Mesenchymal stem cell (in vitro differentiated cells and primary cell): ENCODE data around the gene WFDC1.
A peak's percentile ranks its signal among the peaks of the same experiment; 100 is the strongest.

Experiments
- DNase-seq: peaks from one replicate; pipeline ENCODE4 v3.0.0-alpha.2; 2013
- H2AFZ ChIP-seq: one replicate; pipeline ENCODE4 v1.6.1; 2013; ENCODE audit warnings: low read depth, mild to moderate bottlenecking, control low read depth, inconsistent platforms, low read length, moderate library complexity
- H2AK5ac ChIP-seq: 2 replicates; pipeline ENCODE4 v1.6.1; 2013; ENCODE audit warnings: low read length, moderate library complexity, mild to moderate bottlenecking, inconsistent platforms; ENCODE audit not compliant: severe bottlenecking
- H2BK120ac ChIP-seq: one replicate; pipeline ENCODE4 v1.6.1; 2013; ENCODE audit warnings: low read depth, mild to moderate bottlenecking, inconsistent platforms, low read length, moderate library complexity
- H2BK12ac ChIP-seq, 2 experiments: one replicate each; pipeline ENCODE4 v1.6.1; 2013; ENCODE audit warnings: inconsistent platforms in 2 of 2, low read length in 2 of 2, mild to moderate bottlenecking in 2 of 2, moderate library complexity in 2 of 2, control low read depth in 1 of 2
- H2BK15ac ChIP-seq: one replicate; pipeline ENCODE4 v1.6.1; 2013; ENCODE audit warnings: mild to moderate bottlenecking, low read depth, inconsistent platforms; ENCODE audit not compliant: poor library complexity, severe bottlenecking
- H2BK5ac ChIP-seq: 2 replicates; pipeline ENCODE4 v1.6.1; 2013; ENCODE audit warnings: low read depth, mild to moderate bottlenecking, low read length, control low read depth, inconsistent platforms; ENCODE audit not compliant: poor library complexity, severe bottlenecking
- H3K14ac ChIP-seq, 2 experiments: one replicate each; pipeline ENCODE4 v1.6.1; 2013; ENCODE audit warnings: inconsistent platforms in 2 of 2, low read length in 2 of 2, control low read depth in 1 of 2, mild to moderate bottlenecking in 1 of 2, moderate library complexity in 1 of 2
- H3K18ac ChIP-seq, 2 experiments: one replicate each; pipeline ENCODE4 v1.6.1; 2013; ENCODE audit warnings: inconsistent platforms in 2 of 2, low read length in 2 of 2, control low read depth in 1 of 2, low read depth in 1 of 2, mild to moderate bottlenecking in 1 of 2
- H3K23ac ChIP-seq, 2 experiments: one replicate each; pipeline ENCODE4 v1.6.1; 2013; ENCODE audit warnings: inconsistent platforms in 2 of 2, low read length in 2 of 2, mild to moderate bottlenecking in 2 of 2, moderate library complexity in 2 of 2, control low read depth in 1 of 2
- H3K27ac ChIP-seq: 2 replicates; pipeline ENCODE4 v1.5.1; 2013; ENCODE audit warnings: mild to moderate bottlenecking, moderate library complexity, low read length, control low read depth, inconsistent platforms; ENCODE audit not compliant: poor library complexity, severe bottlenecking
- H3K27me3 ChIP-seq, 2 experiments: 2 replicates each; pipeline versions ENCODE4 v1.6.1 to v1.7.0; 2013; ENCODE audit warnings: low read length in 2 of 2, mild to moderate bottlenecking in 2 of 2, moderate library complexity in 2 of 2, control low read depth in 1 of 2, inconsistent platforms in 1 of 2; ENCODE audit not compliant: control insufficient read depth in 1 of 2, insufficient read depth in 1 of 2
- H3K36me3 ChIP-seq, 2 experiments: 2 replicates each; pipeline versions ENCODE4 v1.6.1 to v1.7.0; 2013; ENCODE audit warnings: low read length in 2 of 2, control low read depth in 1 of 2, inconsistent platforms in 1 of 2, low read depth in 1 of 2, mild to moderate bottlenecking in 1 of 2; ENCODE audit not compliant: insufficient read depth in 2 of 2, control insufficient read depth in 1 of 2
- H3K4ac ChIP-seq, 2 experiments: one replicate each; pipeline ENCODE4 v1.6.1; 2013; ENCODE audit warnings: inconsistent platforms in 2 of 2, low read length in 2 of 2, mild to moderate bottlenecking in 2 of 2, moderate library complexity in 2 of 2, control low read depth in 1 of 2, low read depth in 1 of 2
- H3K4me1 ChIP-seq: 2 replicates; pipeline ENCODE4 v1.6.1; 2013; ENCODE audit warnings: low read depth, low read length, control low read depth; ENCODE audit not compliant: control insufficient read depth, insufficient read depth
- H3K4me2 ChIP-seq: 2 replicates; pipeline ENCODE4 v1.6.1; 2013; ENCODE audit warnings: low read length, mild to moderate bottlenecking, inconsistent platforms; ENCODE audit not compliant: poor library complexity, severe bottlenecking
- H3K4me3 ChIP-seq, 2 experiments: 2 replicates each; pipeline versions ENCODE4 v1.5.1 to v1.7.0; 2013; ENCODE audit warnings: low read length in 2 of 2, mild to moderate bottlenecking in 2 of 2, control low read depth in 1 of 2, low read depth in 1 of 2; ENCODE audit not compliant: insufficient read depth in 1 of 2
- H3K79me1 ChIP-seq: replicated peaks from 2 replicates; pipeline ENCODE4 v1.6.1; 2013; ENCODE audit warnings: mild to moderate bottlenecking, control low read depth, low read length, inconsistent platforms; ENCODE audit not compliant: poor library complexity, severe bottlenecking
- H3K9ac ChIP-seq: 2 replicates; pipeline ENCODE4 v1.7.0; 2013; ENCODE audit warnings: mild to moderate bottlenecking, low read length, moderate library complexity
- H3K9me3 ChIP-seq: 2 replicates; pipeline ENCODE4 v1.7.0; 2013; ENCODE audit warnings: mild to moderate bottlenecking, low read length; ENCODE audit not compliant: control insufficient read depth
- H4K8ac ChIP-seq: one replicate; pipeline ENCODE4 v1.6.1; 2013; ENCODE audit warnings: inconsistent platforms, mild to moderate bottlenecking, low read length, moderate library complexity
- H4K91ac ChIP-seq: one replicate; pipeline ENCODE4 v1.6.1; 2013; ENCODE audit warnings: mild to moderate bottlenecking, low read length, inconsistent platforms
- WGBS: methylation state at CpG from one replicate; pipeline ENCODE4 v1.1.7; 2013; ENCODE audit warnings: mixed read lengths; 5-methylcytosine and 5-hydroxymethylcytosine counted together

The WFDC1 gene

DNA sequence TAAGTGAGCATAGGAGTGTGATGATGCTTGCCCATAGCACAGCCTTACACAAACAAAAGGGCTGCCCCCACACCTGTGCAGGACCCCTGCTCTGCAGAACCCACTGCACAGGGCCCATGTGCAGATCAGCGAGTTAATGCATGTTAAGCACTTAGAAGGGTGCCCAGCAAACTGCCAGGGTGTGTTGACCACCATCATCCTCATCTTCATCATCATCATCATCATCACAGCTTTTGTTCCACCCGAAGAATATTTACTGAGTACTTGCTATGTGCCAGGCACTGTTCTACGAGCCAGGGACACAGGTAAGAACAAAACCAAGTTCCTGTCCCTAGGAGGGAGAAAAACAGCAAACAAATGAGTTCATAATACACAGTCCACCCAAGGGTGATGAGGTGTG is 11.9 kb downstream of the WFDC1 start:
- no peaks in the 10 kb centered on the region for H3K4me1 ChIP-seq
- H3K9ac ChIP-seq, result no peak overlapping the region
- H3K79me1 ChIP-seq, result no peaks in the 10 kb centered on the region
- H4K8ac ChIP-seq, result no peak overlapping the region
- H2BK12ac ChIP-seq, result no peak overlapping the region
- H4K91ac ChIP-seq, result no peak overlapping the region
- H3K14ac ChIP-seq, result no peak overlapping the region
- peaks cover 66 to 88% of the 10 kb centered on the region in 2 experiments for H3K27me3 ChIP-seq
- no peak overlapping the region for H2AK5ac ChIP-seq
- no peaks in the 10 kb centered on the region for H3K36me3 ChIP-seq
- H2BK5ac ChIP-seq, result no peak overlapping the region
- H3K4ac ChIP-seq, result no peak overlapping the region
- H3K4me2 ChIP-seq, result no peak overlapping the region
- no peak overlapping the region for H2BK15ac ChIP-seq
- H3K23ac ChIP-seq, result no peak overlapping the region
- 76% methylated on average over 3 of the region's 3 CpGs for WGBS
- DNase-seq, result no peak
- H3K18ac ChIP-seq, result no peak overlapping the region
- no peak overlapping the region for H2AFZ ChIP-seq
- no peaks in the 10 kb centered on the region for H3K9me3 ChIP-seq
- no peak overlapping the region for H3K4me3 ChIP-seq
- no peak overlapping the region for H3K27ac ChIP-seq
- no peak overlapping the region for H2BK120ac ChIP-seq

DNA sequence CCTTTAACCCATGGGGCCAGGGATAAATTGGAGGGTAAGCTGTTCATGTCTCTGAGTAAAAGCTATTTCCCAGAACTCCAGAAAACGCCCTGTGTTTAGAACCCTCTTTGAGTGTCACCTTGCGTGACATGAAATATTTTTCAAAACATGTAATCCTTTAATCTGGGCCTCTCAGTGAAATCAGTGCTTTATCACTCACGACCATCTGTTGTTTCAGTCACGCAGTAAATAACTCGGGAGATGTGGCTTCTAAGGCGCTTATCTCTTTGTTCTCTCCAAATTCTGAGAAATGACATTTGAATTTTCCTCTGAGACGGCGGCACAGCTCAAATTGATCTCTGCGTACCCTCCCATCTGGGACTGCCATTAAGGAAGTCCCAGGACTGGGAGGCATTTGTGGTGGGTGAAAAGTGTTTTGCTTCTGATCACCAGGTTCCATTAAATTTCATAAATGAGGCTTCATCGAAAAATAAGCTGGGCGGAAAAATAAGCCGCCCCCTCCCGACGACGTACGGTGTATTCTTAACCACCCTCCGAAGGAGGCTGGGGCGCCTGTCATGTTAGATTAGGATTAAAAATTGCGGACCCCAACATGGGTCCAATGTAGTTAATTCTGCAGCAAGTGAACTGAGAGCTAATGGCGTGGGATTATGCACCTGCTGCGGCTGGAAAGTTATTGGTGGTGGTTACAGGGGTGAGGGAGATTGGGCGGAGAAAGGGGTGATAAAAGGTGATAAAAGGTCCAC is 12.7 kb downstream of the WFDC1 start:
- Histone ChIP-seq H2AK5ac (no peak overlapping the region), H3K9me3 (no peaks in the 10 kb centered on the region), H2BK15ac (no peak overlapping the region), H4K91ac (no peak overlapping the region), H2BK12ac (no peak overlapping the region), H3K9ac (no peak overlapping the region), H2BK5ac (no peak overlapping the region), H4K8ac (no peak overlapping the region), H3K36me3 (no peaks in the 10 kb centered on the region), H3K79me1 (no peaks in the 10 kb centered on the region), H3K27me3 (peaks cover 62 to 88% of the 10 kb centered on the region in 2 experiments), H3K4me1 (no peaks in the 10 kb centered on the region), H3K4me3 (no peak overlapping the region), H3K14ac (no peak overlapping the region), H3K27ac (no peak overlapping the region), H3K18ac (no peak overlapping the region), H2AFZ (no peak overlapping the region), H3K4ac (no peak overlapping the region), H3K4me2 (no peak overlapping the region), H3K23ac (no peak overlapping the region), H2BK120ac (no peak overlapping the region)
- WGBS, result 90% methylated on average over 21 of the region's 22 CpGs
- no peak for DNase-seq

DNA sequence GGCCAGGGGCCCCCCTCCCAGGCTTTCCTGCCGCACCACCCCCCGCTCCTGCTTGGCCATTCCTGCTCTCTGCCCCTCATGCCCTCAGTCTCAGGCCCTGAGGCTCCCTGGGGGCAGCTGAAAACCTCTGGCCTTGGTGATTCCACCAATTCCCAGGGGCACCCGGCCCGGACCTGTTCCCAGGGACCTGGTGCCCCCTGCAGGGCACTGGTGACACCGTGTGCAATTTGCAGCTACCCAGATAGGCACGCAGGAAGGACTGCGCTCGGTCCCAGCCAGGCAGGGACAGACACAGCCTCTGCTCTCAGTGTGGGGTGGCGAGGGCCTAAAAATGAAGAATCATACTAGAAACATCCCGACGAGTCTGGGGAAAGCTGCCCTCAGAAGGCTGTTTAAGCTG is 13.4 kb downstream of the WFDC1 start:
- no peak overlapping the region for H3K27ac ChIP-seq
- H3K4me2 ChIP-seq, result no peak overlapping the region
- H2BK5ac ChIP-seq, result no peak overlapping the region
- H2BK12ac ChIP-seq, result no peak overlapping the region
- no peak overlapping the region for H3K14ac ChIP-seq
- no peak overlapping the region for H2BK120ac ChIP-seq
- H3K18ac ChIP-seq, result no peak overlapping the region
- peaks cover 61 to 87% of the 10 kb centered on the region in 2 experiments for H3K27me3 ChIP-seq
- no peak overlapping the region for H3K23ac ChIP-seq
- no peak overlapping the region for H4K8ac ChIP-seq
- H3K4me3 ChIP-seq, result no peak overlapping the region
- no peaks in the 10 kb centered on the region for H3K36me3 ChIP-seq
- no peak overlapping the region for H3K4ac ChIP-seq
- H2AK5ac ChIP-seq, result no peak overlapping the region
- H3K79me1 ChIP-seq, result no peaks in the 10 kb centered on the region
- H3K9me3 ChIP-seq, result no peaks in the 10 kb centered on the region
- no peak overlapping the region for H4K91ac ChIP-seq
- no peak overlapping the region for H2BK15ac ChIP-seq
- H3K9ac ChIP-seq, result no peak overlapping the region
- H3K4me1 ChIP-seq, result no peaks in the 10 kb centered on the region
- H2AFZ ChIP-seq, result no peak overlapping the region
- WGBS, result 43% methylated on average over 11 of the region's 11 CpGs
- DNase-seq, result peak; percentile 51

DNA sequence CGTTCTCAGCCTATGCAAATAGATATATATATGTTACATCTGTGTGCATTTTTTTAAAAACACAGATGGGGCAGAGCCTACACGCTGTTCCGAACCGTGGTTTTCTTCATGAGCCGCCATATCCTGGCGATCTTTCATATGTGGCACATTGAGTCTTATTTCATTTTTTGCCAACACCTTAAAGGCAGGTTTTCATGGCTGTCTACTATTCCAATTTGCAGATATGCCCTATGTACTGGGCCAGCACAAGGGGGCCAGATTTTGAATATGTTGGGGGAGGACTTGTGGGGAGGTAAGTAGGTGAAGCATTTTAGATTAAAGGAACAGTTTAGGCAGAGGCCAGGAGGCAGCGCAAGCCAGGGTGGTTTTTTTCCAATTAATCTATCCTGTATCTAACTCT is 16.0 kb downstream of the WFDC1 start:
- DNase-seq, result no peak
- Histone ChIP-seq H3K4me3 (no peak overlapping the region), H3K18ac (no peak overlapping the region), H3K9ac (no peak overlapping the region), H3K27ac (no peak overlapping the region), H3K36me3 (no peaks in the 10 kb centered on the region), H2AFZ (no peak overlapping the region), H3K23ac (no peak overlapping the region), H3K14ac (no peak overlapping the region), H4K8ac (no peak overlapping the region), H3K4ac (no peak overlapping the region), H3K79me1 (no peaks in the 10 kb centered on the region), H2BK12ac (no peak overlapping the region), H3K9me3 (no peaks in the 10 kb centered on the region), H3K27me3 (peaks cover 62 to 90% of the 10 kb centered on the region in 2 experiments), H2AK5ac (no peak overlapping the region), H3K4me2 (no peak overlapping the region), H3K4me1 (no peaks in the 10 kb centered on the region), H2BK5ac (no peak overlapping the region), H2BK15ac (no peak overlapping the region), H2BK120ac (no peak overlapping the region), H4K91ac (no peak overlapping the region)
- WGBS, result 90% methylated on average over 5 of the region's 7 CpGs
